ENCODE results near the gene TIGD7. TPM values are rescaled to one million over a fixed set of nuclear protein-coding genes. Genes with fewer than 3 reads are reported as not detected.

Gene TIGD7
- total and polyA plus RNA-seq, 2 of the 13 experiments (the other 11 are each of a cell fraction or from before 2014, with no cell fraction given): not detected

DNA sequence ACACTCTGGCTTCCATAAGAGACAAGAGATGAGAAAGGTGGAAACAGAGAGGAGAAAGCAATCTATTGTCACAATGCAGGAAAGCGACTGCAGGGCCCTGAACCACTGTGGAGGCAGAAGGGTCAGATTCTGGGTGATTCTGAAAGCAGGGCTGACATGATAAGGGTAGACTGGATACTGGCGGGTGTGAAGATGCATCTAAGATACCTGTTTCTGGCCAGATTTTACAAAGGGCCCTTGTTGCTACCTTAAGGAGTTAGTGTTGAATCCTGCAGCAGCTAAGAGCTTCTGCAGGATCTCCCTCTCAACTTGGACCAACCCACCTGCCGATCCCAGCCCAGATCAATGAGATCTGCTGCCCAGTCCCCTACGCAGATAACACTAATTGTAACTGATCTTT lies 42.7 kb downstream of the TIGD7 start:
- Histone ChIP-seq H3K9ac (ENCODE audit: insufficient read depth, low read depth, low read length) (peak overlapping the region; percentile 78; the same call in 1 of the 2 replicates), H3K36me3 (replicated peaks in 1 of 2; ENCODE audit: control insufficient read depth in 1 of 2, insufficient read depth in 2 of 2, low read length in 2 of 2) (no peaks in the 10 kb centered on the region), H3K27me3 (ENCODE audit: control insufficient read depth in 1 of 2, insufficient read depth in 2 of 2, low read length in 2 of 2) (peaks cover 0 to 1% of the 10 kb centered on the region in 2 experiments; a peak in 1 of 5 replicates), H3K4me2 (ENCODE audit: low read depth, low read length) (peak overlapping the region; percentile 73), H2AFZ (ENCODE audit: low read length) (no peak overlapping the region), H3K9me3 (ENCODE audit: low read length) (no peaks in the 10 kb centered on the region), H3K27ac (ENCODE audit: extremely low read length, insufficient read depth, low read length) (peak overlapping the region; percentile 95), H3K4me3 (replicated peaks in 1 of 3; ENCODE audit: insufficient read depth in 1 of 3, low read depth in 2 of 3, low read length in 3 of 3) (peak overlapping the region in 2 of 3 experiments; percentile 60 to 79; a peak in 2 of 6 replicates), H3K4me1 (ENCODE audit: insufficient read depth, low read length) (peaks cover 75% of the 10 kb centered on the region), H4K20me1 (ENCODE audit: insufficient read depth, low read length) (no peaks in the 10 kb centered on the region), H3K79me2 (ENCODE audit: insufficient read depth, low read length) (no peaks in the 10 kb centered on the region)
- in situ Hi-C loops (cut with HindIII; ENCODE audit: extremely low pct_ligation_motif_present, low pct_unique_long_range_greater_than_20kb) (no loop called here), intact Hi-C loops (cut with micrococcal nuclease; ENCODE audit: unreplicated experiment) (loop anchor here (5.0 kb wide), 1 partner anchor 70 kb away; no protein-coding TSS in a partner anchor)
- BruUV-seq (replicated peaks): no TSS peak
- ATAC-seq (no peak), DNase-seq (ENCODE audit: low spot score) (no peak), FAIRE-seq (no peak)
- ChIA-PET CTCF (ENCODE audit: low intra/inter-chr PET ratio, low total read pairs) (no interaction called here), POLR2A (interaction anchor here (1.6 to 2.3 kb wide), 2 partner anchors 21 to 104 kb away, joined by 7 to 10 read pairs; partner anchors contain the start of gene ZNF263)
- 26% methylated on average over 3 of the region's 4 CpGs for WGBS (ENCODE audit: low lambda C conversion rate)
- no peak for TF ChIP-seq ONECUT2 (CRISPR knock-in tag; IDR thresholded peaks at IDR 0.05)
- TF ChIP-seq, protein P1, sequence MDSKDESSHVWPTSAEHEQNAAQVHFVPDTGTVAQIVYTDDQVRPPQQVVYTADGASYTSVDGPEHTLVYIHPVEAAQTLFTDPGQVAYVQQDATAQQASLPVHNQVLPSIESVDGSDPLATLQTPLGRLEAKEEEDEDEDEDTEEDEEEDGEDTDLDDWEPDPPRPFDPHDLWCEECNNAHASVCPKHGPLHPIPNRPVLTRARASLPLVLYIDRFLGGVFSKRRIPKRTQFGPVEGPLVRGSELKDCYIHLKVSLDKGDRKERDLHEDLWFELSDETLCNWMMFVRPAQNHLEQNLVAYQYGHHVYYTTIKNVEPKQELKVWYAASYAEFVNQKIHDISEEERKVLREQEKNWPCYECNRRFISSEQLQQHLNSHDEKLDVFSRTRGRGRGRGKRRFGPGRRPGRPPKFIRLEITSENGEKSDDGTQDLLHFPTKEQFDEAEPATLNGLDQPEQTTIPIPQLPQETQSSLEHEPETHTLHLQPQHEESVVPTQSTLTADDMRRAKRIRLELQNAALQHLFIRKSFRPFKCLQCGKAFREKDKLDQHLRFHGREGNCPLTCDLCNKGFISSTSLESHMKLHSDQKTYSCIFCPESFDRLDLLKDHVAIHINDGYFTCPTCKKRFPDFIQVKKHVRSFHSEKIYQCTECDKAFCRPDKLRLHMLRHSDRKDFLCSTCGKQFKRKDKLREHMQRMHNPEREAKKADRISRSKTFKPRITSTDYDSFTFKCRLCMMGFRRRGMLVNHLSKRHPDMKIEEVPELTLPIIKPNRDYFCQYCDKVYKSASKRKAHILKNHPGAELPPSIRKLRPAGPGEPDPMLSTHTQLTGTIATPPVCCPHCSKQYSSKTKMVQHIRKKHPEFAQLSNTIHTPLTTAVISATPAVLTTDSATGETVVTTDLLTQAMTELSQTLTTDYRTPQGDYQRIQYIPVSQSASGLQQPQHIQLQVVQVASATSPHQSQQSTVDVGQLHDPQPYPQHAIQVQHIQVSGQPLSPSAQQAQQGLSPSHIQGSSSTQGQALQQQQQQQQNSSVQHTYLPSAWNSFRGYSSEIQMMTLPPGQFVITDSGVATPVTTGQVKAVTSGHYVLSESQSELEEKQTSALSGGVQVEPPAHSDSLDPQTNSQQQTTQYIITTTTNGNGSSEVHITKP (CRISPR knock-in tag; IDR thresholded peaks at IDR 0.05; ENCODE audit: low read depth): peak; percentile 88
- TF ChIP-seq SAP130 (CRISPR knock-in tag; IDR thresholded peaks at IDR 0.05; ENCODE audit: low read depth): peak; percentile 2; the same call in 1 of the 2 replicates
- no peak for TF ChIP-seq ZFP41 (CRISPR knock-in tag; IDR thresholded peaks at IDR 0.05; ENCODE audit: borderline replicate concordance)
- TF ChIP-seq, protein P2, sequence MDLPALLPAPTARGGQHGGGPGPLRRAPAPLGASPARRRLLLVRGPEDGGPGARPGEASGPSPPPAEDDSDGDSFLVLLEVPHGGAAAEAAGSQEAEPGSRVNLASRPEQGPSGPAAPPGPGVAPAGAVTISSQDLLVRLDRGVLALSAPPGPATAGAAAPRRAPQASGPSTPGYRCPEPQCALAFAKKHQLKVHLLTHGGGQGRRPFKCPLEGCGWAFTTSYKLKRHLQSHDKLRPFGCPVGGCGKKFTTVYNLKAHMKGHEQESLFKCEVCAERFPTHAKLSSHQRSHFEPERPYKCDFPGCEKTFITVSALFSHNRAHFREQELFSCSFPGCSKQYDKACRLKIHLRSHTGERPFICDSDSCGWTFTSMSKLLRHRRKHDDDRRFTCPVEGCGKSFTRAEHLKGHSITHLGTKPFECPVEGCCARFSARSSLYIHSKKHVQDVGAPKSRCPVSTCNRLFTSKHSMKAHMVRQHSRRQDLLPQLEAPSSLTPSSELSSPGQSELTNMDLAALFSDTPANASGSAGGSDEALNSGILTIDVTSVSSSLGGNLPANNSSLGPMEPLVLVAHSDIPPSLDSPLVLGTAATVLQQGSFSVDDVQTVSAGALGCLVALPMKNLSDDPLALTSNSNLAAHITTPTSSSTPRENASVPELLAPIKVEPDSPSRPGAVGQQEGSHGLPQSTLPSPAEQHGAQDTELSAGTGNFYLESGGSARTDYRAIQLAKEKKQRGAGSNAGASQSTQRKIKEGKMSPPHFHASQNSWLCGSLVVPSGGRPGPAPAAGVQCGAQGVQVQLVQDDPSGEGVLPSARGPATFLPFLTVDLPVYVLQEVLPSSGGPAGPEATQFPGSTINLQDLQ (CRISPR knock-in tag; IDR thresholded peaks at IDR 0.05): no peak

Data from HepG2 (cell line).